Measurements from ENCODE around the gene RAB15. TPM values are rescaled to one million over a fixed set of nuclear protein-coding genes. Genes with fewer than 3 reads are reported as not detected.

RAB15 gene
- polyA plus RNA-seq, 6 donors from 2014 or later, result 0.25 to 1.9 (median 0.94) TPM

GRCh38 chr14:64937171-64937820 lies 34.8 kb downstream of the RAB15 start:
- no peak overlapping the region for H3K4me3 Mint-ChIP-seq
- peak overlapping the region in 2 of 6 donors; percentile 49 to 72 for H3K27ac Mint-ChIP-seq
- H3K27me3 Mint-ChIP-seq, result no peaks in the 10 kb centered on the region
- no peak for DNase-seq
- no peaks in the 10 kb centered on the region for H3K9me3 Mint-ChIP-seq
- peaks cover 8 to 20% of the 10 kb centered on the region in 2 donors for H3K36me3 Mint-ChIP-seq
- ATAC-seq (ENCODE audit: low read depth in 2 of 2), result no peak
- peaks cover 20 to 22% (median 21%) of the 10 kb centered on the region in 3 donors for H3K4me1 Mint-ChIP-seq

GRCh38 chr14:64935508-64935907 lies 36.6 kb downstream of the RAB15 start:
- ATAC-seq (ENCODE audit: low read depth in 2 of 2), result no peak
- Mint-ChIP-seq H3K4me3 (no peak overlapping the region), H3K9me3 (no peaks in the 10 kb centered on the region), H3K27me3 (no peaks in the 10 kb centered on the region), H3K36me3 (peaks cover 11 to 15% of the 10 kb centered on the region in 2 donors), H3K4me1 (peaks cover 17 to 24% (median 22%) of the 10 kb centered on the region in 3 donors), H3K27ac (peak overlapping the region in 4 of 6 donors; percentile 9 to 39 (median 26))
- DNase-seq, result no peak

- Mint-ChIP-seq H3K9me3 (no peaks in the 10 kb centered on the region), H3K4me1 (peaks cover 17 to 20% (median 17%) of the 10 kb centered on the region in 3 donors), H3K27me3 (no peaks in the 10 kb centered on the region), H3K27ac (peak overlapping the region in 4 of 6 donors; percentile 20 to 63 (median 36)), H3K4me3 (no peak overlapping the region), H3K36me3 (peaks cover 8 to 11% of the 10 kb centered on the region in 2 donors)
- ATAC-seq (ENCODE audit: low read depth in 2 of 2), result no peak
- no peak for DNase-seq
These were observed 37.7 kb downstream of the RAB15 start for GRCh38 chr14:64934338-64934929.

- Mint-ChIP-seq H3K27ac (peak overlapping the region in 1 of 6 donors; percentile 7), H3K9me3 (no peaks in the 10 kb centered on the region), H3K36me3 (peaks cover 8 to 11% of the 10 kb centered on the region in 2 donors), H3K27me3 (no peaks in the 10 kb centered on the region), H3K4me1 (peaks cover 10 to 19% (median 13%) of the 10 kb centered on the region in 3 donors), H3K4me3 (no peak overlapping the region)
- no peak for DNase-seq
- ATAC-seq (ENCODE audit: low read depth in 2 of 2), result no peak
These were observed 39.9 kb downstream of the RAB15 start for GRCh38 chr14:64932231-64932630.

- Mint-ChIP-seq H3K4me3 (no peak overlapping the region), H3K27ac (no peak overlapping the region), H3K36me3 (peaks cover 8 to 16% of the 10 kb centered on the region in 2 donors), H3K27me3 (no peaks in the 10 kb centered on the region), H3K9me3 (no peaks in the 10 kb centered on the region), H3K4me1 (peaks cover 12 to 23% (median 18%) of the 10 kb centered on the region in 3 donors)
- DNase-seq (no peak), ATAC-seq (ENCODE audit: low read depth in 2 of 2) (no peak)
These were observed 41.0 kb downstream of the RAB15 start for GRCh38 chr14:64931123-64931522.

GRCh38 chr14:64930085-64930843 lies 41.9 kb downstream of the RAB15 start:
- H3K4me3 Mint-ChIP-seq, result peak overlapping the region in 1 of 8 donors; percentile 18
- H3K36me3 Mint-ChIP-seq, result peaks cover 8 to 16% of the 10 kb centered on the region in 2 donors
- H3K27me3 Mint-ChIP-seq, result no peaks in the 10 kb centered on the region
- peak overlapping the region in 3 of 6 donors; percentile 38 to 85 (median 39) for H3K27ac Mint-ChIP-seq
- H3K9me3 Mint-ChIP-seq, result no peaks in the 10 kb centered on the region
- no peak for ATAC-seq (ENCODE audit: low read depth in 2 of 2)
- peaks cover 9 to 21% (median 14%) of the 10 kb centered on the region in 3 donors for H3K4me1 Mint-ChIP-seq
- DNase-seq, result no peak

GRCh38 chr14:64929014-64929359 lies 43.1 kb downstream of the RAB15 start:
- DNase-seq (no peak), ATAC-seq (ENCODE audit: low read depth in 2 of 2) (no peak)
- Mint-ChIP-seq H3K27me3 (no peaks in the 10 kb centered on the region), H3K4me3 (no peak overlapping the region), H3K4me1 (peaks cover 12 to 18% (median 17%) of the 10 kb centered on the region in 3 donors), H3K9me3 (no peaks in the 10 kb centered on the region), H3K27ac (no peak overlapping the region), H3K36me3 (peaks cover 1 to 10% of the 10 kb centered on the region in 2 donors)

- Mint-ChIP-seq H3K9me3 (no peaks in the 10 kb centered on the region), H3K27ac (no peak overlapping the region), H3K27me3 (no peaks in the 10 kb centered on the region), H3K4me3 (no peak overlapping the region), H3K4me1 (peaks cover 12 to 22% (median 21%) of the 10 kb centered on the region in 3 donors), H3K36me3 (peaks cover 0 to 10% of the 10 kb centered on the region in 2 donors)
- ATAC-seq (ENCODE audit: low read depth in 2 of 2) (peak in 1 of 2 donors; percentile 51), DNase-seq (no peak)
These were observed 43.7 kb downstream of the RAB15 start for GRCh38 chr14:64928239-64929013.

- no peaks in the 10 kb centered on the region for H3K27me3 Mint-ChIP-seq
- H3K27ac Mint-ChIP-seq, result peak overlapping the region in 2 of 6 donors; percentile 64 to 66
- ATAC-seq (ENCODE audit: low read depth in 2 of 2) (no peak), DNase-seq (no peak)
- H3K4me3 Mint-ChIP-seq, result no peak overlapping the region
- no peaks in the 10 kb centered on the region for H3K9me3 Mint-ChIP-seq
- H3K36me3 Mint-ChIP-seq, result peaks cover 0 to 5% of the 10 kb centered on the region in 2 donors
- peaks cover 12 to 23% (median 22%) of the 10 kb centered on the region in 3 donors for H3K4me1 Mint-ChIP-seq
These were observed 45.1 kb downstream of the RAB15 start for GRCh38 chr14:64927031-64927430.

GRCh38 chr14:64926398-64926995 lies 45.6 kb downstream of the RAB15 start:
- no peak overlapping the region for H3K4me3 Mint-ChIP-seq
- H3K4me1 Mint-ChIP-seq, result peaks cover 16 to 29% (median 27%) of the 10 kb centered on the region in 3 donors
- H3K36me3 Mint-ChIP-seq, result peaks cover 0 to 4% of the 10 kb centered on the region in 2 donors
- no peaks in the 10 kb centered on the region for H3K27me3 Mint-ChIP-seq
- no peak for ATAC-seq (ENCODE audit: low read depth in 2 of 2)
- no peaks in the 10 kb centered on the region for H3K9me3 Mint-ChIP-seq
- DNase-seq, result no peak
- H3K27ac Mint-ChIP-seq, result peak overlapping the region in 1 of 6 donors; percentile 64

GRCh38 chr14:64923015-64923414 lies 49.1 kb downstream of the RAB15 start:
- Mint-ChIP-seq H3K27ac (no peak overlapping the region), H3K9me3 (no peaks in the 10 kb centered on the region), H3K4me3 (no peak overlapping the region), H3K4me1 (peaks cover 19 to 46% (median 35%) of the 10 kb centered on the region in 3 donors), H3K36me3 (peaks cover 0 to 4% of the 10 kb centered on the region in 2 donors), H3K27me3 (no peaks in the 10 kb centered on the region)
- ATAC-seq (ENCODE audit: low read depth in 2 of 2), result no peak
- DNase-seq, result no peak

GRCh38 chr14:64920465-64920864 lies 51.7 kb downstream of the RAB15 start:
- no peak for ATAC-seq (ENCODE audit: low read depth in 2 of 2)
- Mint-ChIP-seq H3K4me1 (peaks cover 31 to 54% (median 48%) of the 10 kb centered on the region in 3 donors), H3K36me3 (no peaks in the 10 kb centered on the region), H3K27me3 (no peaks in the 10 kb centered on the region), H3K9me3 (no peaks in the 10 kb centered on the region), H3K27ac (no peak overlapping the region), H3K4me3 (peak overlapping the region in 1 of 8 donors; percentile 2)
- no peak for DNase-seq

- no peak for ATAC-seq (ENCODE audit: low read depth in 2 of 2)
- no peak for DNase-seq
- Mint-ChIP-seq H3K27me3 (no peaks in the 10 kb centered on the region), H3K36me3 (no peaks in the 10 kb centered on the region), H3K27ac (no peak overlapping the region), H3K4me3 (peak overlapping the region in 1 of 8 donors; percentile 2), H3K9me3 (no peaks in the 10 kb centered on the region), H3K4me1 (peaks cover 38 to 59% (median 57%) of the 10 kb centered on the region in 3 donors)
These were observed 52.5 kb downstream of the RAB15 start for GRCh38 chr14:64919618-64920017.

Data from naive B cell (primary cell).